Activated CD8-positive, alpha-beta T cell treated with anti-CD3 and anti-CD28 coated beads, Interleukin-2, amount 10 ng/mL, durations not matched to agents 7 days and 5 days (primary cell): Measurements from ENCODE around the gene KHDC3L. TPM values are rescaled to one million over a fixed set of nuclear protein-coding genes. Genes with fewer than 3 reads are reported as not detected.
"Not testable (repeated sequence)": the region's sequence is repeated elsewhere in the genome, so short reads cannot be mapped to it uniquely, and the experiment has no call there.

ENCODE experiments used
- ATAC-seq: fragments of 150-1000 bp; cut with Tn5 transposase; one replicate; pipeline ENCODE4 v1.10.0; 2021; ENCODE audit warnings: moderate library complexity
- CTCF ChIA-PET: fragments of 350-600 bp; sonication (Branson Sonifier 250); formaldehyde crosslinking; loops from one replicate; lab custom pipeline; 2021; ENCODE audit warnings: antibody characterized with exemption; lab: Charles Lee
- POLR2A ChIA-PET: fragments of 350-600 bp; sonication (Branson Sonifier 250); formaldehyde crosslinking; loops from one replicate; lab custom pipeline; 2021; ENCODE audit warnings: antibody characterized with exemption; lab: Charles Lee
- DNase-seq: peaks from one replicate; pipeline ENCODE4 v3.0.0-alpha.2; 2020
- H3K27ac Mint-ChIP-seq: one replicate; pipeline ENCODE4 v1.8.0; 2021; ENCODE audit warnings: mild to moderate bottlenecking, mixed read lengths
- H3K27me3 Mint-ChIP-seq: one replicate; pipeline ENCODE4 v1.8.0; 2021; ENCODE audit warnings: low read depth, mixed read lengths
- H3K36me3 Mint-ChIP-seq: one replicate; pipeline ENCODE4 v1.8.0; 2021; ENCODE audit warnings: low read depth, mixed read lengths
- H3K4me1 Mint-ChIP-seq: one replicate; pipeline ENCODE4 v1.8.0; 2021; ENCODE audit warnings: low read depth, mixed read lengths
- H3K4me3 Mint-ChIP-seq: one replicate; pipeline ENCODE4 v1.8.0; 2021; ENCODE audit warnings: mild to moderate bottlenecking, mixed read lengths
- H3K9me3 Mint-ChIP-seq: one replicate; pipeline ENCODE4 v1.8.0; 2022; ENCODE audit warnings: mixed read lengths; ENCODE audit not compliant: insufficient read depth
- total RNA-seq, 2 experiments: library from RNA; stranded (reverse); gene quantifications; one replicate each; pipeline ENCODE4 v1.2.3, GENCODE V29; 2021

The KHDC3L gene
- total RNA-seq, 2 experiments from 2014 or later = not detected

GRCh38 chr6:73371984-73372383 is 9.5 kb downstream of the KHDC3L start:
- no peaks in the 10 kb centered on the region for H3K36me3 Mint-ChIP-seq
- H3K4me1 Mint-ChIP-seq = no peaks in the 10 kb centered on the region
- no peak overlapping the region for H3K4me3 Mint-ChIP-seq
- H3K9me3 Mint-ChIP-seq = peaks cover 8% of the 10 kb centered on the region
- H3K27ac Mint-ChIP-seq = no peak overlapping the region
- H3K27me3 Mint-ChIP-seq = peaks cover 6% of the 10 kb centered on the region
- DNase-seq (no peak), ATAC-seq (no peak)
- POLR2A ChIA-PET = no interaction called here
- CTCF ChIA-PET = no interaction called here

GRCh38 chr6:73372516-73372915 is 10.1 kb downstream of the KHDC3L start:
- peaks cover 6% of the 10 kb centered on the region for H3K27me3 Mint-ChIP-seq
- H3K9me3 Mint-ChIP-seq = peaks cover 8% of the 10 kb centered on the region
- ATAC-seq (no peak), DNase-seq (no peak)
- no peaks in the 10 kb centered on the region for H3K4me1 Mint-ChIP-seq
- no peak overlapping the region for H3K27ac Mint-ChIP-seq
- no peaks in the 10 kb centered on the region for H3K36me3 Mint-ChIP-seq
- ChIA-PET POLR2A (no interaction called here), CTCF (no interaction called here)
- no peak overlapping the region for H3K4me3 Mint-ChIP-seq

- Mint-ChIP-seq H3K27ac (no peak overlapping the region), H3K4me3 (no peak overlapping the region), H3K4me1 (no peaks in the 10 kb centered on the region), H3K27me3 (no peaks in the 10 kb centered on the region), H3K9me3 (peaks cover 8% of the 10 kb centered on the region), H3K36me3 (no peaks in the 10 kb centered on the region)
- ChIA-PET CTCF (interaction anchor here (1.4 to 2.0 kb wide), 2 partner anchors 9 to 14 kb away, joined by 3 to 6 read pairs; no protein-coding TSS in a partner anchor), POLR2A (interaction anchor here (1.0 kb wide), 1 partner anchor 14 kb away, joined by 3 read pairs; no protein-coding TSS in a partner anchor)
- DNase-seq = no peak
- ATAC-seq = no peak
These were observed 12.8 kb downstream of the KHDC3L start for GRCh38 chr6:73375216-73375615.

GRCh38 chr6:73377225-73377624 is 14.8 kb downstream of the KHDC3L start:
- no peaks in the 10 kb centered on the region for H3K36me3 Mint-ChIP-seq
- ATAC-seq (no peak), DNase-seq (no peak)
- ChIA-PET CTCF (interaction anchor here (1.4 kb wide), 1 partner anchor 13 kb away, joined by 3 read pairs; no protein-coding TSS in a partner anchor), POLR2A (no interaction called here)
- peaks cover 4% of the 10 kb centered on the region for H3K9me3 Mint-ChIP-seq
- H3K27me3 Mint-ChIP-seq = no peaks in the 10 kb centered on the region
- H3K27ac Mint-ChIP-seq = no peak overlapping the region
- H3K4me1 Mint-ChIP-seq = no peaks in the 10 kb centered on the region
- no peak overlapping the region for H3K4me3 Mint-ChIP-seq

GRCh38 chr6:73381531-73381930 is 19.1 kb downstream of the KHDC3L start:
- H3K36me3 Mint-ChIP-seq, ATAC-seq, H3K27me3 Mint-ChIP-seq, POLR2A ChIA-PET, DNase-seq, H3K4me3 Mint-ChIP-seq, H3K27ac Mint-ChIP-seq, H3K9me3 Mint-ChIP-seq, CTCF ChIA-PET, H3K4me1 Mint-ChIP-seq: not testable (repeated sequence)

GRCh38 chr6:73382462-73383113 is 20.1 kb downstream of the KHDC3L start:
- H3K4me1 Mint-ChIP-seq = peaks cover 3% of the 10 kb centered on the region
- H3K27ac Mint-ChIP-seq = no peak overlapping the region
- H3K4me3 Mint-ChIP-seq = no peak overlapping the region
- DNase-seq = no peak
- H3K27me3 Mint-ChIP-seq = peaks cover 2% of the 10 kb centered on the region
- H3K9me3 Mint-ChIP-seq = no peaks in the 10 kb centered on the region
- ATAC-seq = no peak
- no peaks in the 10 kb centered on the region for H3K36me3 Mint-ChIP-seq
- ChIA-PET POLR2A (interaction anchor here (0.6 kb wide), 1 partner anchor 194 kb away, joined by 3 read pairs; no protein-coding TSS in a partner anchor), CTCF (no interaction called here)

- Mint-ChIP-seq H3K27me3 (peaks cover 2% of the 10 kb centered on the region), H3K36me3 (peaks cover 3% of the 10 kb centered on the region), H3K9me3 (no peaks in the 10 kb centered on the region), H3K27ac (peak overlapping the region; percentile 83), H3K4me1 (peaks cover 36% of the 10 kb centered on the region), H3K4me3 (peak overlapping the region; percentile 81)
- DNase-seq (no peak), ATAC-seq (peak; percentile 10)
- ChIA-PET CTCF (interaction anchor here (0.8 to 2.5 kb wide), 12 partner anchors 10 to 772 kb away, joined by 3 to 18 read pairs (median 4); partner anchors contain the start of gene OOEP), POLR2A (interaction anchor here (0.6 to 0.9 kb wide), 3 partner anchors 13 to 197 kb away, joined by 3 to 5 read pairs (median 4); no protein-coding TSS in a partner anchor)
These were observed 26.0 kb downstream of the KHDC3L start for GRCh38 chr6:73388433-73388799.

GRCh38 chr6:73388800-73389512 is 26.5 kb downstream of the KHDC3L start:
- Mint-ChIP-seq H3K36me3 (peaks cover 3% of the 10 kb centered on the region), H3K9me3 (no peaks in the 10 kb centered on the region), H3K4me3 (peak overlapping the region; percentile 81), H3K27ac (peak overlapping the region; percentile 83), H3K4me1 (peaks cover 36% of the 10 kb centered on the region), H3K27me3 (peaks cover 2% of the 10 kb centered on the region)
- ChIA-PET CTCF (interaction anchor here (0.7 to 2.5 kb wide), 15 partner anchors 9 to 773 kb away, joined by 3 to 18 read pairs (median 4); partner anchors contain the start of gene OOEP), POLR2A (interaction anchor here (0.5 to 0.9 kb wide), 6 partner anchors 14 to 222 kb away, joined by 3 to 6 read pairs (median 4); no protein-coding TSS in a partner anchor)
- DNase-seq (peak; percentile 76), ATAC-seq (peak; percentile 92)

GRCh38 chr6:73389854-73390253 is 27.4 kb downstream of the KHDC3L start:
- no peak for DNase-seq
- POLR2A ChIA-PET = interaction anchor here (1.0 kb wide), 1 partner anchor 35 kb away, joined by 5 read pairs; no protein-coding TSS in a partner anchor
- H3K4me1 Mint-ChIP-seq = peaks cover 38% of the 10 kb centered on the region
- CTCF ChIA-PET = interaction anchor here (0.9 to 2.5 kb wide), 2 partner anchors 12 to 62 kb away, joined by 3 to 18 read pairs; no protein-coding TSS in a partner anchor
- no peak overlapping the region for H3K4me3 Mint-ChIP-seq
- H3K9me3 Mint-ChIP-seq = no peaks in the 10 kb centered on the region
- no peaks in the 10 kb centered on the region for H3K27me3 Mint-ChIP-seq
- no peak for ATAC-seq
- no peak overlapping the region for H3K27ac Mint-ChIP-seq
- peaks cover 3% of the 10 kb centered on the region for H3K36me3 Mint-ChIP-seq

GRCh38 chr6:73391675-73392074 is 29.2 kb downstream of the KHDC3L start:
- peak overlapping the region; percentile 20 for H3K27ac Mint-ChIP-seq
- ChIA-PET POLR2A (no interaction called here), CTCF (no interaction called here)
- DNase-seq = no peak
- H3K9me3 Mint-ChIP-seq = no peaks in the 10 kb centered on the region
- no peaks in the 10 kb centered on the region for H3K27me3 Mint-ChIP-seq
- H3K4me3 Mint-ChIP-seq = no peak overlapping the region
- H3K4me1 Mint-ChIP-seq = peaks cover 39% of the 10 kb centered on the region
- ATAC-seq = peak; percentile 19
- H3K36me3 Mint-ChIP-seq = peaks cover 3% of the 10 kb centered on the region

GRCh38 chr6:73392188-73392587 is 29.7 kb downstream of the KHDC3L start:
- H3K36me3 Mint-ChIP-seq, H3K27me3 Mint-ChIP-seq, POLR2A ChIA-PET, ATAC-seq, CTCF ChIA-PET, H3K9me3 Mint-ChIP-seq, DNase-seq, H3K27ac Mint-ChIP-seq, H3K4me3 Mint-ChIP-seq: not testable (repeated sequence)
- H3K4me1 Mint-ChIP-seq = peaks cover 39% of the 10 kb centered on the region
